ENCODE data around the gene EXD3. TPM values are rescaled to one million over a fixed set of nuclear protein-coding genes. Genes with fewer than 3 reads are reported as not detected.

Gene EXD3
- total and polyA plus RNA-seq, 2 of the 13 experiments (the other 11 are each of a cell fraction or from before 2014, with no cell fraction given) = 2.7 to 4.8 TPM

- TF ChIP-seq ZNF101 (CRISPR knock-in tag; IDR thresholded peaks at IDR 0.05; ENCODE audit: borderline replicate concordance, low read depth) = peak; percentile 72; the same call in 1 of the 2 replicates
- 0 out of 2 replicates have a peak, but pooled peaks have one; percentile 30 for TF ChIP-seq ESRRA (CRISPR knock-in tag; IDR thresholded peaks at IDR 0.05; ENCODE audit: low read depth)
- TF ChIP-seq CHD2 (IDR thresholded peaks at IDR 0.05; ENCODE audit: low read depth, low read length) = no peak
- peak; percentile 48; the same call in 1 of the 2 replicates for TF ChIP-seq ZSCAN29 (CRISPR knock-in tag; conservative IDR thresholded peaks at IDR 0.05)
- TF ChIP-seq KDM5B (CRISPR knock-in tag; IDR thresholded peaks at IDR 0.05; ENCODE audit: borderline replicate concordance) = peak; percentile 73; the same call in 1 of the 2 replicates
- TF ChIP-seq MYC (CRISPR knock-in tag; IDR thresholded peaks at IDR 0.05; ENCODE audit: borderline replicate concordance) = peak; percentile 35; the same call in 1 of the 2 replicates
- peak; percentile 72; the same call in 1 of the 2 replicates for TF ChIP-seq ZNF772 (CRISPR knock-in tag; IDR thresholded peaks at IDR 0.05)
- 0 out of 2 replicates have a peak, but pooled peaks have one; percentile 54 for TF ChIP-seq THAP8 (CRISPR knock-in tag; IDR thresholded peaks at IDR 0.05; ENCODE audit: borderline replicate concordance)
- no peak for TF ChIP-seq ZXDC (CRISPR knock-in tag; IDR thresholded peaks at IDR 0.05)
- no peak for TF ChIP-seq MED8 (CRISPR knock-in tag; IDR thresholded peaks at IDR 0.05; ENCODE audit: insufficient replicate concordance)
- peak; percentile 23; the same call in 1 of the 2 replicates for TF ChIP-seq ZNF777 (CRISPR knock-in tag; IDR thresholded peaks at IDR 0.05)
- TF ChIP-seq HNRNPLL (IDR thresholded peaks at IDR 0.05; ENCODE audit: low read depth, low read length, poor library complexity, severe bottlenecking) = peak; percentile 22
- TF ChIP-seq ZNF691 (CRISPR knock-in tag; IDR thresholded peaks at IDR 0.05; ENCODE audit: borderline replicate concordance, low read depth) = 0 out of 2 replicates have a peak, but pooled peaks have one; percentile 13
- TF ChIP-seq NFE2L1 (CRISPR knock-in tag; IDR thresholded peaks at IDR 0.05; ENCODE audit: borderline replicate concordance) = no peak
- TF ChIP-seq STAG1 (CRISPR knock-in tag; IDR thresholded peaks at IDR 0.05) = peak; percentile 49
- 0 out of 2 replicates have a peak, but pooled peaks have one; percentile 6 for TF ChIP-seq TFDP2 (CRISPR knock-in tag; IDR thresholded peaks at IDR 0.05)
- TF ChIP-seq ZFY (CRISPR knock-in tag; IDR thresholded peaks at IDR 0.05) = peak; percentile 12; the same call in 1 of the 2 replicates
- TF ChIP-seq CSRNP2 (CRISPR knock-in tag; conservative IDR thresholded peaks at IDR 0.05; ENCODE audit: low read depth) = no peak
- peak; percentile 25; the same call in 1 of the 2 replicates for TF ChIP-seq MAX (IDR thresholded peaks at IDR 0.05)
- TF ChIP-seq NFKB2 (CRISPR knock-in tag; IDR thresholded peaks at IDR 0.05; ENCODE audit: borderline replicate concordance) = 0 out of 2 replicates have a peak, but pooled peaks have one; percentile 36
- no peak for TF ChIP-seq ZNF383 (CRISPR knock-in tag; IDR thresholded peaks at IDR 0.05; ENCODE audit: borderline replicate concordance)
These were observed 128.2 kb downstream of the EXD3 start (continued) for GRCh38 chr9:137294681-137295237.
